ENCODE measurements around the gene SLC43A1. TPM values are rescaled to one million over a fixed set of nuclear protein-coding genes. Genes with fewer than 3 reads are reported as not detected.

Gene SLC43A1
- total RNA-seq, 1 donor from 2014 or later: 13.2 TPM

DNA sequence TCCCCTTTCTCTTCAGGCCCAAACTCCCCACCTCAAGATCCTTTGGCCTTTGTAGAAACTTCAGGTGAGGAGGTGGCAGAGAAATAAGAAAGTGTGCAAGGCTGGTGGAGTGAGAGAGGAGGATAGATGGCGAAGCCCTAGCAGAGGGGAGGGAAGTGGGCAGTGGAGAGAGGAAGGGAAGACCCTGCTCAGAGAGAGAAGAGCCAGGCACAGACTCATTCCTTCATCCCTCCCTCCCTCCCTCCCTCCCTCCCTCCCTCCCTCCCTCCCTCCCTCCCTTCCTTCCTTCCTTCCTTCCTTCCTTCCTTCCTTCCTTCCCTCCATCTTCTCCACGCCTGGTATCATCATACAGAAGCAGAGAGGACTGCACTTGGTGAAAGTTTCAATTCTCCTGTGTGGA lies 34.2 kb downstream of the SLC43A1 start:
- Histone ChIP-seq H3K27me3 (ENCODE audit: low read depth) (peaks cover 17% of the 10 kb centered on the region), H3K4me1 (peaks cover 30% of the 10 kb centered on the region)

DNA sequence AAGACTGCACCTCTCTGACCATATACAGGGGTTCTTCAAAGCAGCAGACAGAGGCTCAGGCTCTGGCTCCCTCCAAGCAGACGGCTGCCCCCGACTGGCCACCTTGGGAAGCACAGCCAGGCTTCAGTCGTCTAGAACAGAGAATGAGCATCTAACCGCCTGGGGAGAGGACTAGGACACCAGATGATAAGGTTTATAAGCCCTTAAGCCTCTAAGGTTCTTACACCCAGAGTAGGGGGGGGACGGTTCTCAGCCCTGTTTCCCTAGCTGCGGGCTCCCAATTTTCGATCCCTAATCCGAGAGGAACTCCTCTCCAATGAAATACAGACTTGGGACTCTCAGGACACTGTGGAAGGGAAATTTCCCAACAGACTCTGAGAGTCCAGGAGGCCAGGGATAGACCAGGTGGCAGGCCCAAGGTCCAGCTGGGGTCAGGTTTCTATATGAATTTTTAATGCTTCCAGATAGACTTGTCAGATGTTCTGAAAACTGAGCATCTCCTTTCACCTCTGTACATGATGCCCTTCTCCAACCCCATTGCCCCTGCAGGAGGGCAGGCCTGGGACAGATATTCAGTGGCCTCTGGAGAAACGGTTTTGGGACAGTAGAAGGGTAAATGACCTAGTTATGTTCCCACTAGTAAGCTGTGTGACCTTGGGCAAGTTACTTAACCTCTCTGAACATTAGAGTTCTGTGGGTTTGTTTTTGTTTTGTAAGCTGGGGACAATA lies 34.9 kb downstream of the SLC43A1 start:
- DNase-seq (peak; percentile 77), ATAC-seq (peak; percentile 51 to 55)
- Histone ChIP-seq H3K36me3 (peaks cover 7% of the 10 kb centered on the region), H3K4me1 (peaks cover 36% of the 10 kb centered on the region), H3K9me3 (no peaks in the 10 kb centered on the region), H3K4me3 (no peak overlapping the region), H3K27ac (no peak overlapping the region), H3K27me3 (ENCODE audit: low read depth) (peaks cover 24% of the 10 kb centered on the region)
- intact Hi-C loops (cut with DNase I): no loop called here
- TF ChIP-seq, protein P1, sequence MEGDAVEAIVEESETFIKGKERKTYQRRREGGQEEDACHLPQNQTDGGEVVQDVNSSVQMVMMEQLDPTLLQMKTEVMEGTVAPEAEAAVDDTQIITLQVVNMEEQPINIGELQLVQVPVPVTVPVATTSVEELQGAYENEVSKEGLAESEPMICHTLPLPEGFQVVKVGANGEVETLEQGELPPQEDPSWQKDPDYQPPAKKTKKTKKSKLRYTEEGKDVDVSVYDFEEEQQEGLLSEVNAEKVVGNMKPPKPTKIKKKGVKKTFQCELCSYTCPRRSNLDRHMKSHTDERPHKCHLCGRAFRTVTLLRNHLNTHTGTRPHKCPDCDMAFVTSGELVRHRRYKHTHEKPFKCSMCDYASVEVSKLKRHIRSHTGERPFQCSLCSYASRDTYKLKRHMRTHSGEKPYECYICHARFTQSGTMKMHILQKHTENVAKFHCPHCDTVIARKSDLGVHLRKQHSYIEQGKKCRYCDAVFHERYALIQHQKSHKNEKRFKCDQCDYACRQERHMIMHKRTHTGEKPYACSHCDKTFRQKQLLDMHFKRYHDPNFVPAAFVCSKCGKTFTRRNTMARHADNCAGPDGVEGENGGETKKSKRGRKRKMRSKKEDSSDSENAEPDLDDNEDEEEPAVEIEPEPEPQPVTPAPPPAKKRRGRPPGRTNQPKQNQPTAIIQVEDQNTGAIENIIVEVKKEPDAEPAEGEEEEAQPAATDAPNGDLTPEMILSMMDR (IDR thresholded peaks at IDR 0.05): peak; percentile 76

More for the DNA sequence above, 34.2 kb downstream of the SLC43A1 start:
- TF ChIP-seq, protein P1 (IDR thresholded peaks at IDR 0.05): no peak
- Histone ChIP-seq H3K9me3 (no peaks in the 10 kb centered on the region), H3K27ac (no peak overlapping the region), H3K4me3 (no peak overlapping the region), H3K36me3 (peaks cover 14% of the 10 kb centered on the region)
- intact Hi-C loops (cut with DNase I): no loop called here
- DNase-seq (no peak), ATAC-seq (no peak)

DNA sequence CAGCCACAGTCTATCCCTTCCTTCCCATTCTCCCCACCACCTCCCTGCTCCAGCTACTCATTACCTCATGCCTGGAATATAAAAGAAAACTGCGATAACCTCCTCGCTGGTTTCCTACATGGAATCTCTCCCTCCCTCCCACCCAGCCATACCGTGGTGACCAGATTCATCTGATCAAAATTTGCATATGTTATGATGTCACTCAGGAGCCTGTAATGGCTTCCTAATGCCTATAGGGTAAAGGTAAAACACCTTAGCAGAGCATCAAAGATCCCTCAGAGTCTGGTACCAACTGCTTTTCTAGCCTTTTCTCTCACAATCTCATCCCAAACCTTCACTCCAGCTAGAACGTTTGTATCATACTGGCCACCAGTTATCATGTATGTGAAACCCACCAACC lies 35.6 kb downstream of the SLC43A1 start:
- intact Hi-C loops (cut with DNase I): no loop called here
- H3K4me1 ChIP-seq: peaks cover 38% of the 10 kb centered on the region
- peaks cover 24% of the 10 kb centered on the region for H3K27me3 ChIP-seq (ENCODE audit: low read depth)

DNA sequence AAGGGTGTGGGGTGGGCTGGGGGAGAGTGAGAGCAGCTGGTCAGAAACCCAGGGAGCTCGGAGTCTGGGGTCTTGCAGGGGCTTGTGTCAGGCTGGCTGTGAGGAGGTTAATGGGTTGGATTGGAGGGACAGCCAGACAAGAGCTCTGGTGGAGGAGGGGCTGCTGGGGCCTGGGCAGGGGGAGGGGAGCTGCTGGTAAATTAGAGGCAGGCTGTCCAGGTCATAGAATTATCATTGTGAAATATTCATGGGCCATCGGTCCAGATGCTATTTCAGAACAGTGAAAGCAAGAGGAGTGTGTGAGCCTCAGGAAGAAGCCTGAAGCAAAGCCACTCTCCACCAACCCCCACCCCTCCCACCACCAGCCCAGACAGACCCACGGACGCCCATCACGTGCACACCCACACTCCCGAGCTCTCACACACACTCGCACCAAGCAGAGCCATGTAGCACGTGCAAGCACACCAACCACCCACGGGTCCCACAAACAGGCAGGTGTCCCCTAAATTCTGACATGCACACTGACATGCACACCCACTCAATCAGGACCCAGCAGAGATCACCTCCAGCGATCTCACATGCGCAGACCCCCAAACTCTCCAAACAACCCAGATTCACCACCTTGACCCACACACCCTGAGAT lies 36.4 kb downstream of the SLC43A1 start:
- H3K9me3 ChIP-seq: no peaks in the 10 kb centered on the region
- H3K36me3 ChIP-seq: no peaks in the 10 kb centered on the region
- ATAC-seq: no peak
- no peak overlapping the region for H3K4me3 ChIP-seq
- TF ChIP-seq, protein P1 (IDR thresholded peaks at IDR 0.05): no peak
- DNase-seq: no peak
- H3K27me3 ChIP-seq (ENCODE audit: low read depth): peaks cover 24% of the 10 kb centered on the region
- peaks cover 38% of the 10 kb centered on the region for H3K4me1 ChIP-seq
- H3K27ac ChIP-seq: no peak overlapping the region
- intact Hi-C loops (cut with DNase I): no loop called here

More for the DNA sequence above, 35.6 kb downstream of the SLC43A1 start:
- Histone ChIP-seq H3K36me3 (peaks cover under 1% of the 10 kb centered on the region), H3K27ac (no peak overlapping the region), H3K4me3 (no peak overlapping the region), H3K9me3 (no peaks in the 10 kb centered on the region)
- no peak for DNase-seq
- TF ChIP-seq, protein P1 (IDR thresholded peaks at IDR 0.05): no peak
- ATAC-seq: no peak

DNA sequence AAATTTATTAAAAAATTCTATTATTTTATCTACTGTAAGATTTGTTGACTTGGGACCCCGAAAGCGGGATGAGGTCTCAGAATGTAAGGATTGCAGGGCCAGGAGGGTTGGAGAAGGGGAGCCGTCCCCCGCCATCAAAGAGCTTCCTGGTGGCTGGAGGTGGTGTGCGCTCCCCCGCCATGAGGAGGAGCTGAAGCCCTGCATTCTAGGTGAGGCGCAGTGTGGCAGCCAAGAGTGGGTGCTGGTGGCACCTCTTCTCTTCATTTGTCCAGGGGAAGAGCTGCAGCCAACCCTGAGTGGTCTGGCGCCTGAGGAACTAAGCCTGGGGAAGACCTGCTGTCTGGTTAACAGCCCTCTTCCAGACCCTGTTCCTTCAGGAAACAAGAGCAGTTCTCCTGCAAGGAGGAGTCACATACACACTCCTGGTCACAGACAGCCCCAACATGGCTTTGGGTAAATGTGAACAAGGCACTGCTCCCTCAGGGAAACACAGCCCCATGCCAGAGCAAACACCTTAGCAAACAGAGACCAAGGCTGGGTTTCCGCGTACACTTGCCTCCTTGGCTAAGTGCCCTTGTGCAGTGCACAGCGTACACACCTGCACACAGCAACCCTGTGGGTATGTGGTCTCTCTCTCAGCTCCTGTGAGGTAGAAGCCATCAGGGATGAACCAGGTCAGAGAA lies 37.9 kb downstream of the SLC43A1 start:
- intact Hi-C loops (cut with DNase I): no loop called here
- Histone ChIP-seq H3K9me3 (no peaks in the 10 kb centered on the region), H3K27ac (peak overlapping the region; percentile 24), H3K4me3 (no peak overlapping the region), H3K36me3 (no peaks in the 10 kb centered on the region), H3K27me3 (ENCODE audit: low read depth) (peaks cover 14% of the 10 kb centered on the region), H3K4me1 (peaks cover 27% of the 10 kb centered on the region)
- ATAC-seq (peak; percentile 48 to 63), DNase-seq (no peak)
- TF ChIP-seq, protein P1 (IDR thresholded peaks at IDR 0.05): no peak
